ENCODE results near the gene SMAD7.

Gene SMAD7

GRCh38 chr18:48953104-48953706 is 2.4 kb upstream of the SMAD7 start:
- DNase-seq (ENCODE audit: low read depth), result no peak
- no peak for TF ChIP-seq CTCF (conservative IDR thresholded peaks at IDR 0.05; ENCODE audit: low read depth, low read length)
- H3K4me3 ChIP-seq (ENCODE audit: low read depth, low read length), result no peak overlapping the region

- H3K4me3 ChIP-seq (ENCODE audit: low read depth, low read length), result peak overlapping the region; percentile 61
- peak; percentile 89 for DNase-seq (ENCODE audit: low read depth)
- no peak for TF ChIP-seq CTCF (conservative IDR thresholded peaks at IDR 0.05; ENCODE audit: low read depth, low read length)
Measured at GRCh38 chr18:48952287-48953103, 1.7 kb upstream of the SMAD7 start.

GRCh38 chr18:48951448-48952286 is 902 bp upstream of the SMAD7 start:
- no peak for TF ChIP-seq CTCF (conservative IDR thresholded peaks at IDR 0.05; ENCODE audit: low read depth, low read length)
- peak overlapping the region; percentile 82 for H3K4me3 ChIP-seq (ENCODE audit: low read depth, low read length)
- DNase-seq (ENCODE audit: low read depth), result peak; percentile 94

GRCh38 chr18:48949606-48950535 is 894 bp downstream of the SMAD7 start:
- peak; percentile 78 for DNase-seq (ENCODE audit: low read depth)
- peak overlapping the region; percentile 82 for H3K4me3 ChIP-seq (ENCODE audit: low read depth, low read length)
- TF ChIP-seq CTCF (conservative IDR thresholded peaks at IDR 0.05; ENCODE audit: low read depth, low read length), result peak; percentile 31

- H3K4me3 ChIP-seq (ENCODE audit: low read depth, low read length), result peak overlapping the region; percentile 82
- no peak for TF ChIP-seq CTCF (conservative IDR thresholded peaks at IDR 0.05; ENCODE audit: low read depth, low read length)
- DNase-seq (ENCODE audit: low read depth), result no peak
Measured at GRCh38 chr18:48949050-48949605, 1.6 kb downstream of the SMAD7 start.
